CD4-positive, CD25-positive, alpha-beta regulatory T cell (primary cell): Measurements from ENCODE around the gene CNTN4. TPM values are rescaled to one million over a fixed set of nuclear protein-coding genes. Genes with fewer than 3 reads are reported as not detected.
A peak's percentile ranks its signal among the peaks of the same experiment; 100 is the strongest.

ENCODE experiments used
- ATAC-seq, 2 donors: fragments of 150-1000 bp; cut with Tn5 transposase; one replicate each; pipeline ENCODE4 v1.10.0; 2021; ENCODE audit warnings: low read depth in 2 of 2, moderate number of reproducible peaks in 2 of 2, moderate library complexity in 1 of 2
- DNase-seq, 3 donors: peaks; one replicate each; pipeline versions ENCODE4 v3.0.0 to v3.0.0-alpha.2; 2012 to 2022; ENCODE audit warnings: mixed read lengths in 1 of 3
- H3K27ac ChIP-seq: one replicate; pipeline ENCODE4 v1.7.0; 2013; ENCODE audit warnings: mild to moderate bottlenecking, low read length; ENCODE audit not compliant: insufficient read depth, poor library complexity, severe bottlenecking
- H3K27me3 ChIP-seq: one replicate; pipeline ENCODE4 v1.7.0; 2013; ENCODE audit warnings: low read length; ENCODE audit not compliant: control insufficient read depth, insufficient read depth
- H3K36me3 ChIP-seq: one replicate; pipeline ENCODE4 v1.7.0; 2013; ENCODE audit warnings: mild to moderate bottlenecking, low read length, moderate library complexity; ENCODE audit not compliant: control insufficient read depth, insufficient read depth
- H3K4me1 ChIP-seq: 2 replicates; pipeline ENCODE4 v1.7.0; 2013; ENCODE audit warnings: mild to moderate bottlenecking, low read length; ENCODE audit not compliant: insufficient read depth, control insufficient read depth, poor library complexity, severe bottlenecking
- H3K4me3 ChIP-seq: one replicate; pipeline ENCODE4 v1.7.0; 2013; ENCODE audit warnings: low read depth, mild to moderate bottlenecking, low read length, moderate library complexity
- H3K9me3 ChIP-seq, 2 experiments: 1 replicate in 1 of 2; 2 replicates in 1 of 2; pipeline ENCODE4 v1.7.0; 2013; ENCODE audit warnings: low read length in 2 of 2, mild to moderate bottlenecking in 1 of 2, moderate library complexity in 1 of 2; ENCODE audit not compliant: control insufficient read depth in 2 of 2
- H3K27ac Mint-ChIP-seq, 3 donors: one replicate each; pipeline ENCODE4 v1.8.0; 2020 to 2022; ENCODE audit warnings: mild to moderate bottlenecking in 3 of 3, mixed read lengths in 3 of 3, moderate library complexity in 2 of 3
- H3K27me3 Mint-ChIP-seq: one replicate; pipeline ENCODE4 v1.8.0; 2022; ENCODE audit warnings: mild to moderate bottlenecking, mixed read lengths
- H3K36me3 Mint-ChIP-seq: one replicate; pipeline ENCODE4 v1.8.0; 2020; ENCODE audit warnings: mixed read lengths
- H3K4me1 Mint-ChIP-seq, 4 donors: one replicate each; pipeline ENCODE4 v1.8.0; 2020 to 2022; ENCODE audit warnings: mixed read lengths in 4 of 4, mild to moderate bottlenecking in 1 of 4
- H3K4me3 Mint-ChIP-seq, 4 donors: one replicate each; pipeline ENCODE4 v1.8.0; 2020 to 2022; ENCODE audit warnings: mild to moderate bottlenecking in 4 of 4, mixed read lengths in 4 of 4, moderate library complexity in 3 of 4
- H3K9me3 Mint-ChIP-seq, 7 donors: one replicate each; pipeline ENCODE4 v1.8.0; 2020 to 2022; ENCODE audit warnings: mixed read lengths in 7 of 7, mild to moderate bottlenecking in 3 of 7, moderate library complexity in 2 of 7
- polyA plus RNA-seq, 4 donors: library from polyadenylated mRNA; unstranded; fragments of 300-500 nt; fragmentation: Illumina TruSeq; gene quantifications; one replicate each; pipeline ENCODE4 v1.2.3, GENCODE V29; 2021
- total RNA-seq: library from RNA; stranded (reverse); gene quantifications from one replicate; pipeline ENCODE4 v1.2.3, GENCODE V29; 2022

CNTN4 gene
- total and polyA plus RNA-seq, 5 donors from 2014 or later = not detected

- Histone ChIP-seq H3K4me3 (no peak overlapping the region), H3K36me3 (no peaks in the 10 kb centered on the region), H3K27me3 (no peaks in the 10 kb centered on the region), H3K9me3 (no peaks in the 10 kb centered on the region), H3K27ac (no peak overlapping the region), H3K4me1 (no peaks in the 10 kb centered on the region)
- Mint-ChIP-seq H3K9me3 (peaks cover 0 to 6% (median 2%) of the 10 kb centered on the region in 7 donors), H3K27ac (no peak overlapping the region), H3K27me3 (no peaks in the 10 kb centered on the region), H3K4me3 (no peak overlapping the region), H3K4me1 (no peaks in the 10 kb centered on the region), H3K36me3 (no peaks in the 10 kb centered on the region)
- no peak for ATAC-seq
- no peak for DNase-seq
Measured at GRCh38 chr3:2246873-2247648, 148.4 kb downstream of the CNTN4 start.

DNA sequence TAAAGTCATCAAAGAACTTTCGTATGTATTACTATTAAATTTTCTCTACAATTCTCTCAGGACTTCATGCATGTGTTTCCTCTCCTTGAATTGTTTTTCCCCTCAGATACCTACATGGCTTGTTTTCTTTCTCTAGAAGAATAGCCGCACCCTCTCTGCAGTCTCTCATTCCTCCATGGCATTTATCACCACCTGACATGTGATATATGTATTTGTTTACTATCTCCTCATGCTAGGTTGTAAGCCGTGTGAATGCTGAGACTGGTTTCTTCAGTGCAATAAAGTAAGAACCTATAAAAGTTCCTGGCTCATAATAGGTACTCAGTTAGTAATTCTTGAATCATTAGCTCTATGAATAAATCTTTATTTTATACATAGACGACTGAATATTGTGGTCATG, 149.2 kb downstream of the CNTN4 start:
- Mint-ChIP-seq H3K27me3 (no peaks in the 10 kb centered on the region), H3K9me3 (peaks cover 0 to 9% (median 2%) of the 10 kb centered on the region in 7 donors), H3K27ac (no peak overlapping the region), H3K36me3 (no peaks in the 10 kb centered on the region), H3K4me1 (no peaks in the 10 kb centered on the region), H3K4me3 (no peak overlapping the region)
- DNase-seq (no peak), ATAC-seq (no peak)
- Histone ChIP-seq H3K36me3 (no peaks in the 10 kb centered on the region), H3K4me3 (no peak overlapping the region), H3K4me1 (no peaks in the 10 kb centered on the region), H3K27ac (no peak overlapping the region), H3K9me3 (no peaks in the 10 kb centered on the region), H3K27me3 (no peaks in the 10 kb centered on the region)

GRCh38 chr3:2250783-2251182, 152.1 kb downstream of the CNTN4 start:
- Histone ChIP-seq H3K9me3 (no peaks in the 10 kb centered on the region), H3K27me3 (no peaks in the 10 kb centered on the region), H3K4me1 (no peaks in the 10 kb centered on the region), H3K27ac (no peak overlapping the region), H3K4me3 (no peak overlapping the region), H3K36me3 (no peaks in the 10 kb centered on the region)
- Mint-ChIP-seq H3K36me3 (no peaks in the 10 kb centered on the region), H3K9me3 (peaks cover 0 to 15% (median 4%) of the 10 kb centered on the region in 7 donors), H3K27ac (no peak overlapping the region), H3K27me3 (no peaks in the 10 kb centered on the region), H3K4me1 (no peaks in the 10 kb centered on the region), H3K4me3 (no peak overlapping the region)
- DNase-seq = no peak
- ATAC-seq = no peak

DNA sequence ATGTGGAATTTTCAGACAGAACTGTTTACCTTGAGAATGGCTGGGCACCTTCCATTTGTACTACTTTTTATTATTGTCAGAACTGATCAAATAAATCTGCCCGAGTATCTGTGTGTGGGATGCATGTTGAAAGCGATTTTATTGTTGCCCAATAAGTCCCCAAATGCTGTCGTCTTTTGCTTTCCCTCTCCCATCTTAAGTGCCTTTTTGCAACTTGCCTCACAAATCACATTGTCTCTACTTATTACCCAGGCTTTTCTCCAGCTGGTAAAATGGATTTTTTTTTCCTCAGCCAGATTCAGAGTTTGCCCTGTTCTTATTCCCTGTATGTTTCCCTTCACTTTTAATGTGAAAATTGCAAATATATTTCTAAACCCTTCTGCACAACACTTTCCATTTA, 163.1 kb downstream of the CNTN4 start:
- ATAC-seq (no peak), DNase-seq (no peak)
- Histone ChIP-seq H3K27ac (no peak overlapping the region), H3K4me1 (no peaks in the 10 kb centered on the region), H3K9me3 (no peaks in the 10 kb centered on the region), H3K27me3 (no peaks in the 10 kb centered on the region), H3K36me3 (no peaks in the 10 kb centered on the region), H3K4me3 (no peak overlapping the region)
- Mint-ChIP-seq H3K4me3 (no peak overlapping the region), H3K9me3 (peaks cover 0 to 16% (median 2%) of the 10 kb centered on the region in 7 donors), H3K27ac (no peak overlapping the region), H3K4me1 (no peaks in the 10 kb centered on the region), H3K36me3 (no peaks in the 10 kb centered on the region), H3K27me3 (no peaks in the 10 kb centered on the region)

DNA sequence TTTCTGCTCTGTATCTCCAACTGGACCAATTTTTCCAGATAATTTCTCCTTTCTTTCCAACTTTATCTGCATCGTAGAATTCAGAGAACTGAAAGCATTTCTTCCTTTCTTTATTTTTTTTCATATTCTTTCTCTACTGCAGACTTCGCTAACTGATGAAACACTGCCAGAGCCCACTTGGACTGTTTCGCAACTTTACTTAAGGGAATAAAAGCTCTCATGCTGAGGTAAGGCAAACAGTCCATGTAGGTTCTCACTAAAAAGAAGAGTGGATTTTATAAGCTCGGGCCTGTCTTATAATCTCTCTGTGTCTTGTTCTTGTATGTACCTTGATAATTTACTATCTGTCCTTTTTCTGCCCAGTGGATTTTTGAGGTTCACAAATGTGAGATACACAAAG, 163.5 kb downstream of the CNTN4 start:
- DNase-seq = no peak

DNA sequence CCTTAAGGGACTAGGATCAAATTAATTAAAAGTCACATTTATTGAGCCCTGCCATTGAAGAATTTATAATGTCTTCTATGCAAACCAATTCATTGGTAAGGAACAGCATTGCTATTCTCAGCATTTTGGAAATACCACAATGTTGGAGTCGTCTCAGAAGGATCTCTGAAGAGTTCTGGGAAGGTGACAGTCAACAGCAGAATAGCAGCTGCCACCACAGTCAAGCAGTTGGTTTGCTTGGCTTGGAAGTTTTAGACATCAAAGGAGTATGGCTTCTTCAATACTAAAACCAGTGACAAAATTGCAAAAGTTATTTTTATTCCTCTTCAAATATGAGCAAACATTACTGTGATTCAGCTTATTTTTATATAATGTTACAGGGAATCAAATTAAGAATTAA, 167.9 kb downstream of the CNTN4 start:
- Mint-ChIP-seq H3K27ac (no peak overlapping the region), H3K36me3 (no peaks in the 10 kb centered on the region), H3K9me3 (peaks cover 1 to 16% (median 3%) of the 10 kb centered on the region in 7 donors), H3K4me1 (no peaks in the 10 kb centered on the region), H3K4me3 (no peak overlapping the region), H3K27me3 (no peaks in the 10 kb centered on the region)
- no peak for ATAC-seq
- no peak overlapping the region for H3K4me3 ChIP-seq
- H3K27ac ChIP-seq = no peak overlapping the region
- no peaks in the 10 kb centered on the region for H3K4me1 ChIP-seq
- no peak for DNase-seq
- H3K36me3 ChIP-seq = no peaks in the 10 kb centered on the region
- H3K27me3 ChIP-seq = no peaks in the 10 kb centered on the region
- peaks cover 0 to 2% of the 10 kb centered on the region in 2 experiments for H3K9me3 ChIP-seq

More for the DNA sequence above, 163.5 kb downstream of the CNTN4 start:
- no peak overlapping the region for H3K27ac Mint-ChIP-seq
- Histone ChIP-seq H3K36me3 (no peaks in the 10 kb centered on the region), H3K9me3 (peaks cover 0 to 2% of the 10 kb centered on the region in 2 experiments), H3K27me3 (no peaks in the 10 kb centered on the region), H3K4me3 (no peak overlapping the region), H3K27ac (no peak overlapping the region), H3K4me1 (no peaks in the 10 kb centered on the region)
- no peaks in the 10 kb centered on the region for H3K27me3 Mint-ChIP-seq
- H3K4me3 Mint-ChIP-seq = peak overlapping the region in 1 of 4 donors; percentile 17
- H3K9me3 Mint-ChIP-seq = peaks cover 0 to 16% (median 2%) of the 10 kb centered on the region in 7 donors
- no peaks in the 10 kb centered on the region for H3K4me1 Mint-ChIP-seq
- no peak for ATAC-seq
- no peaks in the 10 kb centered on the region for H3K36me3 Mint-ChIP-seq

- Histone ChIP-seq H3K4me3 (no peak overlapping the region), H3K27ac (no peak overlapping the region), H3K36me3 (no peaks in the 10 kb centered on the region), H3K27me3 (no peaks in the 10 kb centered on the region), H3K4me1 (no peaks in the 10 kb centered on the region), H3K9me3 (peaks cover 0 to 2% of the 10 kb centered on the region in 2 experiments)
- no peak for DNase-seq
- no peak overlapping the region for H3K4me3 Mint-ChIP-seq
- H3K27ac Mint-ChIP-seq = no peak overlapping the region
- no peak for ATAC-seq
- H3K9me3 Mint-ChIP-seq = peaks cover 0 to 15% (median 3%) of the 10 kb centered on the region in 7 donors
- no peaks in the 10 kb centered on the region for H3K36me3 Mint-ChIP-seq
- no peaks in the 10 kb centered on the region for H3K4me1 Mint-ChIP-seq
- no peaks in the 10 kb centered on the region for H3K27me3 Mint-ChIP-seq
Measured at GRCh38 chr3:2268779-2269178, 170.1 kb downstream of the CNTN4 start.

- ATAC-seq = no peak
- Histone ChIP-seq H3K9me3 (no peaks in the 10 kb centered on the region), H3K27me3 (no peaks in the 10 kb centered on the region), H3K27ac (no peak overlapping the region), H3K36me3 (no peaks in the 10 kb centered on the region), H3K4me1 (no peaks in the 10 kb centered on the region), H3K4me3 (no peak overlapping the region)
- DNase-seq = no peak
- no peaks in the 10 kb centered on the region for H3K36me3 Mint-ChIP-seq
- no peak overlapping the region for H3K4me3 Mint-ChIP-seq
- H3K4me1 Mint-ChIP-seq = no peaks in the 10 kb centered on the region
- no peak overlapping the region for H3K27ac Mint-ChIP-seq
- peaks cover 1 to 5% (median 4%) of the 10 kb centered on the region in 7 donors for H3K9me3 Mint-ChIP-seq
- H3K27me3 Mint-ChIP-seq = no peaks in the 10 kb centered on the region
Measured at GRCh38 chr3:2274526-2274925, 175.9 kb downstream of the CNTN4 start.
